8988T (cell line): ENCODE results near the gene TSHZ2.

Source experiments
- DNase-seq: peaks from one replicate; pipeline ENCODE4 v3.0.0; 2011

TSHZ2 gene

GRCh38 chr20:53070224-53070623 lies 98.1 kb downstream of the TSHZ2 start:
- no peak for DNase-seq

- no peak for DNase-seq
Measured at GRCh38 chr20:53070706-53071392, 98.7 kb downstream of the TSHZ2 start.

- no peak for DNase-seq
Measured at GRCh38 chr20:53071833-53072232, 99.7 kb downstream of the TSHZ2 start.

GRCh38 chr20:53072923-53073579 lies 100.9 kb downstream of the TSHZ2 start:
- DNase-seq: no peak

- no peak for DNase-seq
Measured at GRCh38 chr20:53073636-53074415, 101.7 kb downstream of the TSHZ2 start.

- no peak for DNase-seq
Measured at GRCh38 chr20:53074811-53075314, 102.7 kb downstream of the TSHZ2 start.

GRCh38 chr20:53076668-53077067 lies 104.5 kb downstream of the TSHZ2 start:
- DNase-seq: no peak

GRCh38 chr20:53077373-53078205 lies 105.4 kb downstream of the TSHZ2 start:
- no peak for DNase-seq

- no peak for DNase-seq
Measured at GRCh38 chr20:53078761-53079160, 106.6 kb downstream of the TSHZ2 start.

- no peak for DNase-seq
Measured at GRCh38 chr20:53079261-53079691, 107.1 kb downstream of the TSHZ2 start.

- no peak for DNase-seq
Measured at GRCh38 chr20:53079828-53080686, 107.9 kb downstream of the TSHZ2 start.

GRCh38 chr20:53080687-53080962 lies 108.5 kb downstream of the TSHZ2 start:
- DNase-seq: no peak

GRCh38 chr20:53080969-53081871 lies 109.1 kb downstream of the TSHZ2 start:
- no peak for DNase-seq

GRCh38 chr20:53081916-53082863 lies 110.0 kb downstream of the TSHZ2 start:
- no peak for DNase-seq

- DNase-seq: no peak
Measured at GRCh38 chr20:53083411-53083810, 111.3 kb downstream of the TSHZ2 start.

- no peak for DNase-seq
Measured at GRCh38 chr20:53084408-53084997, 112.3 kb downstream of the TSHZ2 start.

GRCh38 chr20:53085720-53086119 lies 113.6 kb downstream of the TSHZ2 start:
- DNase-seq: no peak

- DNase-seq: no peak
Measured at GRCh38 chr20:53087037-53087777, 115.0 kb downstream of the TSHZ2 start.

GRCh38 chr20:53088786-53089185 lies 116.6 kb downstream of the TSHZ2 start:
- no peak for DNase-seq
